HepG2 (cell line): ENCODE data around the gene CBFA2T2. TPM values are rescaled to one million over a fixed set of nuclear protein-coding genes. Genes with fewer than 3 reads are reported as not detected.

Experiments used
- ARID4A ChIP-seq: sonication (generic); formaldehyde crosslinking; IDR thresholded peaks from 2 replicates; pipeline ENCODE4 v1.5.0; 2020; ENCODE audit warnings: mild to moderate bottlenecking, missing genetic modification reagents, borderline replicate concordance
- CHD2 ChIP-seq: IDR thresholded peaks from 2 replicates; pipeline ENCODE4 v1.6.1; 2011; ENCODE audit warnings: low read depth, low read length, improper control_type of control experiment
- DBP ChIP-seq: sonication (generic); formaldehyde crosslinking; IDR thresholded peaks from 2 replicates; pipeline ENCODE4 v1.4.0; 2020; ENCODE audit warnings: missing genetic modification reagents; ENCODE audit errors: not compliant biosample characterization
- FLYWCH1 ChIP-seq: sonication (generic); formaldehyde crosslinking; IDR thresholded peaks from 2 replicates; pipeline ENCODE4 v1.8.1; 2023; ENCODE audit warnings: mild to moderate bottlenecking, missing genetic modification reagents
- FOSL1 ChIP-seq: sonication (generic); formaldehyde crosslinking; IDR thresholded peaks from 2 replicates; pipeline ENCODE4 v1.9.0; 2021; ENCODE audit warnings: missing genetic modification reagents, borderline replicate concordance
- FOXK1 ChIP-seq: sonication (generic); formaldehyde crosslinking; IDR thresholded peaks from 2 replicates; pipeline ENCODE4 v1.4.0; 2020; ENCODE audit warnings: low read depth, missing genetic modification reagents, borderline replicate concordance
- GMEB1 ChIP-seq: sonication (generic); formaldehyde crosslinking; IDR thresholded peaks from 2 replicates; pipeline ENCODE4 v1.5.1; 2020; ENCODE audit warnings: missing genetic modification reagents, mild to moderate bottlenecking, borderline replicate concordance
- HIC2 ChIP-seq: sonication (generic); formaldehyde crosslinking; IDR thresholded peaks from 2 replicates; pipeline ENCODE4 v1.9.0; 2022; ENCODE audit warnings: low read depth, missing genetic modification reagents
- MYNN ChIP-seq: sonication (generic); formaldehyde crosslinking; IDR thresholded peaks from 2 replicates; pipeline ENCODE4 v1.4.0; 2020; ENCODE audit warnings: mild to moderate bottlenecking, low read depth, missing genetic modification reagents
- RNF219 ChIP-seq: sonication (generic); formaldehyde crosslinking; IDR thresholded peaks from 2 replicates; pipeline ENCODE4 v1.5.0; 2020; ENCODE audit warnings: mild to moderate bottlenecking, missing genetic modification reagents
- YEATS2 ChIP-seq: sonication (generic); formaldehyde crosslinking; IDR thresholded peaks from 2 replicates; pipeline ENCODE4 v1.4.0; 2020; ENCODE audit warnings: missing genetic modification reagents, borderline replicate concordance
- ZGPAT ChIP-seq: IDR thresholded peaks from 2 replicates; pipeline ENCODE4 v1.6.1; 2016; ENCODE audit warnings: mild to moderate bottlenecking
- ZMYM2 ChIP-seq: sonication (generic); formaldehyde crosslinking; IDR thresholded peaks from 2 replicates; pipeline ENCODE4 v1.8.0; 2022; ENCODE audit warnings: mild to moderate bottlenecking, missing genetic modification reagents
- ZNF781 ChIP-seq: sonication (generic); formaldehyde crosslinking; IDR thresholded peaks from 2 replicates; pipeline ENCODE4 v1.5.1; 2020; ENCODE audit warnings: borderline replicate concordance, mild to moderate bottlenecking, missing genetic modification reagents; ENCODE audit errors: not compliant biosample characterization
- ZNF782 ChIP-seq: sonication (generic); formaldehyde crosslinking; IDR thresholded peaks from 2 replicates; pipeline ENCODE4 v1.4.0; 2020; ENCODE audit warnings: missing genetic modification reagents, mild to moderate bottlenecking, borderline replicate concordance
- ZSCAN25 ChIP-seq: sonication (generic); formaldehyde crosslinking; IDR thresholded peaks from 2 replicates; pipeline ENCODE4 v1.8.0; 2022; ENCODE audit warnings: mild to moderate bottlenecking, missing genetic modification reagents
- polyA plus RNA-seq, 8 experiments: library from polyadenylated mRNA; depleted of rRNA in 3 of 8; stranded (reverse) in 7 of 8; unstranded in 1 of 8; fragments of >200 nt; fragmentation: Illumina TruSeq in 4 of 8; extraction: Trizol in 4 of 8; gene quantifications; 2 replicates each; pipeline versions ENCODE4 v1.2.1 to v1.2.3, GENCODE V29; 2011 to 2016; ENCODE audit warnings: low read depth in 4 of 8, missing spikeins in 1 of 8, mixed read lengths in 1 of 8; ENCODE audit not compliant: insufficient read depth in 1 of 8
- total RNA-seq, 5 experiments: library from RNA; depleted of rRNA; stranded (reverse); fragments of >200 nt; fragmentation: Illumina TruSeq; extraction: Trizol; gene quantifications; 2 replicates each; pipeline ENCODE4 v1.2.3, GENCODE V29; 2016; ENCODE audit warnings: low read depth in 1 of 5

Gene CBFA2T2
- total and polyA plus RNA-seq, 2 of the 13 experiments (the other 11 are each of a cell fraction or from before 2014, with no cell fraction given): 6.3 to 21.2 TPM

- no peak for TF ChIP-seq GMEB1 (CRISPR knock-in tag)
- TF ChIP-seq HIC2 (CRISPR knock-in tag): no peak
- no peak for TF ChIP-seq CHD2
- TF ChIP-seq ZGPAT: no peak; the same call in 1 of the 2 replicates
- no peak for TF ChIP-seq ZNF781 (CRISPR knock-in tag)
- TF ChIP-seq ZSCAN25 (CRISPR knock-in tag): no peak
- no peak for TF ChIP-seq DBP (CRISPR knock-in tag)
- peak; percentile 41; the same call in 1 of the 2 replicates for TF ChIP-seq FOSL1 (CRISPR knock-in tag)
- no peak for TF ChIP-seq FOXK1 (CRISPR knock-in tag)
- TF ChIP-seq FLYWCH1: peak; percentile 58; the same call in 1 of the 2 replicates
- peak; percentile 68; the same call in 1 of the 2 replicates for TF ChIP-seq ZMYM2 (CRISPR knock-in tag)
- no peak for TF ChIP-seq RNF219 (CRISPR knock-in tag)
- no peak for TF ChIP-seq MYNN (CRISPR knock-in tag)
- TF ChIP-seq ARID4A (CRISPR knock-in tag): peak; percentile 35; the same call in 1 of the 2 replicates
- TF ChIP-seq YEATS2 (CRISPR knock-in tag): no peak
- no peak for TF ChIP-seq ZNF782 (CRISPR knock-in tag)
Observed at GRCh38 chr20:33688938-33689424, 199.1 kb downstream of the CBFA2T2 start (continued).
